Right forelimb (tissue), 1 donor: ENCODE data around the gene IGF1.
"Not testable (repeated sequence)": the region's sequence is repeated elsewhere in the genome, so short reads cannot be mapped to it uniquely, and the experiment has no call there.

Experiments used
- DNase-seq: peaks from one replicate; pipeline ENCODE4 v3.0.0-alpha.2; 2018

IGF1 gene

DNA sequence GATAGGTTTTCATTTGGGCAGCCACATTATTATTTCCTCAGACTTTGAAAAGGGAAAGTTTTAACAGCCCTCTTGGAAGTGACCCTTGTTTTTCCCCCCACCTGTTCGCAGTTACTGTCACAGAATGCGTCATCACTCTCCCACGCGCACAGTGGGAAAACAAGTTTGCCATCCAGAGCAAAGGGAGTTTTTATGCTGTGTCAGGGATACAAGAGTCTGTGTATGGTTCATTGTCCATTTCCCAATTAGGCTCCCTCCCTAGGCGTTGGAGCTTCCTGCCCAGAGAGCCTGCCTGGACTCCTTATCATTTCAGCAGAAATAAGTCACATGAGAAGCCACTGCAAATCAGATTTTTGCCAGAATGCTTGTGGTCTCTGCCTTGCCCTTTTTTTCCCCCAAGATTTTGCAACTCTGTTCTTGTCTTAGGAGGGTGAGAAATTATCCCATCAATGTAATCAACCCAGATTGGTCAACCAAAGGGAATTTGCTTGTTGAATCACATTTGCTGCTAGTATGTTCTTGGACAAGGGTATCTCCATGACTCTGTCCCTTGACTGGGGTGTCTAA lies 104.1 kb downstream of the IGF1 start:
- no peak for DNase-seq

DNA sequence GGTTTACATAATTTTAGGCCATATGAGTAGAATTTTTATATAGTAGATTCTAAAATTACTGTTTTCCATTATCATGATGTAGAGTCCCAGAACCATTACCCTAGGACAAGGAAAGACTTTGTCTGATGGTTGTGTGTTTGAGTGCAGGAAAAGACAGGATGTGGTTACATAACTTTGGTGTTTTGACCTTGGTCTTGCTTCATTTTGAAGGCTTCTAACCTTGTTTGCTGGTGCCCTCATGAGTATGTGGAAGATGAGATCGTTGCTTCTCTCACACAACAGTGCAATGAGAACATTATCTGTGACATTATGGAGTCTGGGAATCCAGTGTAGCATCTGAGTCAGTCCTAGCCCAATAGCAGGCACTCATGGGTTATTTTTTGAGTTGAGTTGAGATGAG lies 106.2 kb downstream of the IGF1 start:
- no peak for DNase-seq

DNA sequence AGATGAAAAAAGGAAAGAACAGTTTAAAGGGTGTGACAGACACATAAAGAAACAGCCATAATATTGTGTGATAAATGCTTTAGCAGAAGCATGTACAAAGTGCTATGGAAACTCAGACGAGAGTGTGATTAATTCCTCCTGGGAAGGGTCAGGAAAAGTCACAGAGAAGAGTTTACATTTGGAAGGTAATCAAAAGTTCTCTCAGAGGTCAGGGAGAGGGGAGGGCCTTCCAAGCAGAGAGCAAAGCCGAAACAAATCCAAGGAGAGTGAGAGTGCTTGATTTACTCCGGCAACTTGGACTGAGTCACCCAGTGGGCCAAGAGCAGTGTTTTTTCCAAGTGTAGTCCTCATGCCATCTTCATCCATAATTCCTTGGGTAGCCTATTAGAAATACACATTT lies 108.3 kb downstream of the IGF1 start:
- DNase-seq: no peak

DNA sequence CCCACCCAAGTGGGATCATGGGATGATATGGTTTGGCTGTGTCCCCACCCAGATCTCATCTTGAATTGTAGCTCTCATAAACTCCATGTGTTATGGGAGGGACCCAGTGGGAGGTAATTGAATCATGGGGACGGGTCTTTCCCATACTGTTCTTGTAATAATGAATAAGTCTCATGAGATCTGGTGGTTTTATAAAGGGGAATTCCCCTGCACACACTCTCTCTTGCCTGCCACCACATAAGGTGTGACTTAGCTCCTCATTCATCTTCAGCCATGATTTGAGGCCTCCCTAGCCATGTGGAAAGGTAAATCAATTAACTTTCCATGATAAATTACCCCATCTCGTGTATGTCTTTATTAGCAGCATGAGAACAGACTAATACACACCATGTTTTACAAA lies 109.2 kb downstream of the IGF1 start:
- DNase-seq: no peak

DNA sequence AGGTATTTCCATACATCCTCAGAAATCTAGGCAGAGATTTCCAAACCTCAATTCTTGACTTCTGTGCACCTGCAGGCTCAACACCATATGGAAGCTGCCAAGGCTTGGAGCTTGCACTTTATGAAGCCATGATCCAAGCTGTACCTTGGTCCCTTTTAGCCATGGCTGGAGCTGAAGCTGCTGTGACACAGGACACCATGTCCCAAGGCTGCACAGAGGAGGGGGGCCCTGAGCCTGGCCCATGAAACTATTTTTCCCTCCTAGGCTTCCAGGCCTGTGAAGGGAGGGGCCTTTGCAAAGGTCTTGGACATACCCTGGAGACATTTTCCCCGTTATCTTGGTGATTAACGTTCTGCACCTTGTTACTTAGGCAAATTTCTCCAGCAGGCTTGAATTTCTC lies 110.5 kb downstream of the IGF1 start:
- DNase-seq: no peak

DNA sequence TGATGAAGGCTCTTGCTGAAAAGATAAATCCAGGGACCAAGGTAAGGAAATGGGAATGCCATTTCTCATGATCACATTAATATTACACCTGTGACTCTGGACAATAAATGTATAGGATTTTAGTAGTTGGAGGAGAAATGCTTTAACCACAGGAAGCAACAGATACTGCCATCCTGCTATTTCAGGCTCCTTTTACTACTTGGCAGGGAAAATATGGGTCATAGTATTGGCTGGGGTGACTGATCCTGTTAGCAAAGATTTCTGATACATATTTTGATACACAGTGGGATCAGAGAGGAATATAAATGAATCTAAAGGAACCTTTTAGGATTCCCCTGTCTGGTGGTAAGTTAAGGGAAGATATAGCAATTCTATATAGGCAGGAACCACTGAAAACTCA lies 115.0 kb downstream of the IGF1 start:
- no peak for DNase-seq

DNA sequence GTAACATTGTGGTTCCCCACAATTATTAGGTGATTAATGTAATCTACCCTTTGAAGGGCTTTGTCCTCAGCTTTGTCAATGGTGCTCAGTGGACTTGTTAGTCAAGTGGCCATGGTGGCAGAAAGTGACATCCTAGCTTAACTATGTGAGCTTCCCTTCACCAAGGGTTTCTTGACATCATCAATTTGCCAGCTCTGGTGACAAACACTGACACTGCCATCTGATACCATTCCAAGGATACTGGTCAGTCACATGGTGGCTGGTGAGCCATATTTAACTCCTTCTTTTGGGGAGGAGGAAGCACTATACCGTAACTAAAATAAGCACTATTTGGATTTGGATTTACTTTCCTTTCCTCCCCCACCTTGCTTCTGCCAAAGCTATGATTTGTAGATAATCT lies 115.7 kb downstream of the IGF1 start:
- no peak for DNase-seq

DNA sequence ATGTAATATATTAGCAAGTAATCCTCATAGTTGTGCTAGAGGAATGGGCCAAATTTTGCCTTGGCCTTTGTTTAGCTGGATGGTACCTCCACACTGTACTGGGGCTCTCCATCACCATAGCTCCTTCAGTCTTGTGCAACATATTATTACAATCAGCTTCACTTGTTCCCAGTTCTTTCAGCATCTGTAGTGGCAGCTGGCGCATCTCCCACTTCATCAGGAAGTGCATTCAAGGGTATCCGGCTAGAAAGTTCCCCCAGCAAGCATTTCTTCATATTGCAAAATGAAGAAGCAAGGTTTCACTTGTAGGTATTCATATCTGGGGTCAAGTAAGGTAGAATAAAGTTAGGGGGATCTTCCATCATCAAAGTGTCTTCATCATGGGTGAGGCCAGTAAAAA lies 123.7 kb downstream of the IGF1 start:
- DNase-seq: no peak

DNA sequence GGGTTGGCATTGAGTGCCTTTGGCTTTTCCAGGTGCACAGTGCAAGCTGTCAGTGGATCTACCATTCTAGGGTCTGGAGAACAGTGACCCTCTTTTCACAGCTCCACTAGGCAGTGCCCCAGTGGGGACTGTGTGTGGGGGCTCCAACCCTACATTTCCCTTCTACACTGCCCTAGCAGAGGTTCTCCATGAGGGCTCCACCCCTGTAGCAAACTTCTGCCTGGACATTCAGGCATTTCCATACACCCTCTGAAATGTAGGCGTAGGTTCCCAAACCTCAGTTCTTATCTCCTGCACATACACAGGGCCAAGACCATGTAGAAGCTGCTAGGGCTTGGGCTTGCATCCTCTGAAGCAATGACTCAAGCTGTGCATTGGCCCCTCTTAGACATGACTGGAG lies 126.1 kb downstream of the IGF1 start:
- not testable (repeated sequence) for DNase-seq

DNA sequence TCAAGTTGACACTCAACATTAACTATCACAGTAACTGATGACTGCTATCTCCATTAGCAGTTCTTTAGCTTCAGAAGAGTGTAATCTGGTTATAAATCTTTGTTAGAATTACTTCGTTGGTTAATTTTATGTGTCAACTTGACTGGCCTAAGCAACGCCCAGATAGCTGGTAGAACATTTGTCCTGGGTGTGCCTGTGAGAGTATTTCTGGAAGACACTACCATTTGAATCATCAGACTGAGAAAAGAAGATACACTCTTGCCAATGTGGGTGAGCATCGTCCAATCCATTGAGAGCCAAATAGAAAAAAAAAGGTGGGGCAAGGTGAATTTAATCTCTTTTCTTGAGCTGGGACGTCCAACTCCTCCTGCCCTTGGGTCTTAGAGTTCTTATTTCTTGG lies 129.0 kb downstream of the IGF1 start:
- no peak for DNase-seq

DNA sequence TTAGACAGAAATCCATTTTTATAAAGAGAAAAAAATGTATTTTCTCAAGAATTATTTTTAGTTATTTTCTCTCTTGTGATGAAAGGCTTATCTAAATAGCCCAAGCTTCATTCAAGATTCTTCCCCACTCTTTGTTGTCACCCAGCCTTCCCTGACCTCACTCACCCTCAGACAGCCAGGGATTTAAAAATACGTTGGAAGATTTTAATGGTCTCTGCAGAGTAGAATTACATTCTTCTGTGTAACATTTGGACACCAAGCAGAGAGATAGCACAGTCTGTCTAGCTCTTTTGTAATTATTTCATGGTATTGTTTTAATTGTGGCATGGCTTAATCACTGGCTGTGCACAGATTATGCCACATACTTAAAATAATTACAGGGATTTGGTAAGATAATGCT lies 130.3 kb downstream of the IGF1 start:
- no peak for DNase-seq

DNA sequence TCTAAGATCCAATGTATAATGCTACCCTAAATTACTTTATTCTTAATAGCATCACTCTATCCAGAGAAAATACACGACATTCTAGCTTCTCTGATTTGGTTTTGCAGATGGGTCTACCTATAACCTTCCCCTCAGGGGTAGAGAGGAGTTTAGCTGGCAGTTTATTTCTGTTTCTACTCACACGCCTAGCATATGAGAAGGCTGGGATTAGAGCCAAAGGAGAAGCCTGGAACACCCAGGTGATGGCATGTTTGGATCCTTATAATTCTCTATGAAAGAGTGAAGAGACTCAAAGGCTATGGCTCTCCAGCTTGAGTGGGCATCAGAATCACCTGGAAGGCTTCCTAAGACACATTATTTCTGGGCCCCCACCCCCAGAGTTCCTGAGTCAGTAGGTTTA lies 131.3 kb downstream of the IGF1 start:
- no peak for DNase-seq

DNA sequence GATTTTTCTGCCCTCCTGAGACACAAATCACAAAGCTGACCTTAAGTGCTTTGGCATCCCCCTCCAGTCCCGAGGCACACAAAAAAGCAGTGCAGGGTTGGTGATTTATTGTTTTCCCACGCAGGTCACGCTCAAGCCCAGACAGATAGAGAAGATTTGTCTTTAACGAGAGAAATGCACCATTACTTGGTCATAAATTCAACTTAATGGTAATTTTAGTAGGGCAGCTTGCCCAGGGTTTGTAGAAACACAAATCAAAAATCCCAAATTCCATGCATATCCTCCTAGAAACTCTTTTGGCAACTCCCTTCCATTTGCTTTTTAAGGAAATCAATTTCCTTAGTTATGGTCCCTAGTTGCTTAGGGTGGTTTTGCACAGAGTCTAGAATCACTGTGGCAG lies 132.6 kb downstream of the IGF1 start:
- no peak for DNase-seq
